ENCODE measurements around the gene RASSF3.
"Not testable (repeated sequence)": the region's sequence is repeated elsewhere in the genome, so short reads cannot be mapped to it uniquely, and the experiment has no call there.

Gene RASSF3

DNA sequence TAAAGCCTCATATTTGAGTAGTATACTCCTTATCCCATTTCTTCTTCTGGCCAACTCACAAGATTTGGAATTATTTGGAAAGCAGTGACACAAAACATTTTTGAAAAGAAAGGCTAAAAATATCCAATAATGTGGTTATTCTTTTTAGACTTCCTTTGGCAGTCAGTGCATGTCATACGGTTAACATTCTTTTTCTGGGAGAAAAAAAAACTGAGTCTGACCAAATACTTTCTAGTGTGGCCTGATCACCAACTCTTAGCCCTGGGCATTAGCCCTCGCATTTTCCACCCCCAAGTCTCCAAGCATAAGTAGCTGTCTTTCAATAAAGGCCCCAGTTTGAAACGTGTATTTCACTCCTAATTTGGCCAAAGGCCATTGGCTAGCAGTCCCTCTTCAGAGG lies 5.9 kb downstream of the RASSF3 start:
- H3K4me3 ChIP-seq (ENCODE audit: low read depth, low read length) = no peak overlapping the region
- ChIA-PET POLR2A (no interaction called here), CTCF (interaction anchor here (0.6 kb wide), 1 partner anchor 66 kb away, joined by 3 read pairs; no protein-coding TSS in a partner anchor)
- TF ChIP-seq, protein P1, sequence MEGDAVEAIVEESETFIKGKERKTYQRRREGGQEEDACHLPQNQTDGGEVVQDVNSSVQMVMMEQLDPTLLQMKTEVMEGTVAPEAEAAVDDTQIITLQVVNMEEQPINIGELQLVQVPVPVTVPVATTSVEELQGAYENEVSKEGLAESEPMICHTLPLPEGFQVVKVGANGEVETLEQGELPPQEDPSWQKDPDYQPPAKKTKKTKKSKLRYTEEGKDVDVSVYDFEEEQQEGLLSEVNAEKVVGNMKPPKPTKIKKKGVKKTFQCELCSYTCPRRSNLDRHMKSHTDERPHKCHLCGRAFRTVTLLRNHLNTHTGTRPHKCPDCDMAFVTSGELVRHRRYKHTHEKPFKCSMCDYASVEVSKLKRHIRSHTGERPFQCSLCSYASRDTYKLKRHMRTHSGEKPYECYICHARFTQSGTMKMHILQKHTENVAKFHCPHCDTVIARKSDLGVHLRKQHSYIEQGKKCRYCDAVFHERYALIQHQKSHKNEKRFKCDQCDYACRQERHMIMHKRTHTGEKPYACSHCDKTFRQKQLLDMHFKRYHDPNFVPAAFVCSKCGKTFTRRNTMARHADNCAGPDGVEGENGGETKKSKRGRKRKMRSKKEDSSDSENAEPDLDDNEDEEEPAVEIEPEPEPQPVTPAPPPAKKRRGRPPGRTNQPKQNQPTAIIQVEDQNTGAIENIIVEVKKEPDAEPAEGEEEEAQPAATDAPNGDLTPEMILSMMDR (IDR thresholded peaks at IDR 0.05; ENCODE audit: insufficient read depth, low read length, missing control alignments) = no peak
- no peak for DNase-seq (ENCODE audit: low read depth, low spot score)

GRCh38 chr12:64618953-64619590 lies 8.8 kb downstream of the RASSF3 start:
- TF ChIP-seq, protein P1 (IDR thresholded peaks at IDR 0.05; ENCODE audit: insufficient read depth, low read length, missing control alignments) = no peak
- no peak for DNase-seq (ENCODE audit: low read depth, low spot score)
- ChIA-PET CTCF (interaction anchor here (0.6 to 1.2 kb wide), 2 partner anchors 11 to 70 kb away, joined by 3 to 4 read pairs; no protein-coding TSS in a partner anchor), POLR2A (no interaction called here)
- no peak overlapping the region for H3K4me3 ChIP-seq (ENCODE audit: low read depth, low read length)

GRCh38 chr12:64621257-64621942 lies 11.1 kb downstream of the RASSF3 start:
- peak; percentile 74 for DNase-seq (ENCODE audit: low read depth, low spot score)
- TF ChIP-seq, protein P1 (IDR thresholded peaks at IDR 0.05; ENCODE audit: insufficient read depth, low read length, missing control alignments) = no peak
- no peak overlapping the region for H3K4me3 ChIP-seq (ENCODE audit: low read depth, low read length)
- POLR2A ChIA-PET = no interaction called here
- CTCF ChIA-PET = interaction anchor here (1.4 kb wide), 1 partner anchor 72 kb away, joined by 5 read pairs; no protein-coding TSS in a partner anchor

GRCh38 chr12:64624035-64624434 lies 13.7 kb downstream of the RASSF3 start:
- no peak for DNase-seq (ENCODE audit: low read depth, low spot score)
- POLR2A ChIA-PET = no interaction called here
- CTCF ChIA-PET = no interaction called here
- no peak overlapping the region for H3K4me3 ChIP-seq (ENCODE audit: low read depth, low read length)
- TF ChIP-seq, protein P1 (IDR thresholded peaks at IDR 0.05; ENCODE audit: insufficient read depth, low read length, missing control alignments) = no peak

- peak; percentile 67 for DNase-seq (ENCODE audit: low read depth, low spot score)
- peak overlapping the region; percentile 40 for H3K4me3 ChIP-seq (ENCODE audit: low read depth, low read length)
- POLR2A ChIA-PET = interaction anchor here (0.6 kb wide), 1 partner anchor 16 kb away, joined by 3 read pairs; no protein-coding TSS in a partner anchor
- TF ChIP-seq, protein P1 (IDR thresholded peaks at IDR 0.05; ENCODE audit: insufficient read depth, low read length, missing control alignments) = no peak
- CTCF ChIA-PET = interaction anchor here (0.8 to 2.3 kb wide), 3 partner anchors 71 to 76 kb away, joined by 3 to 9 read pairs (median 3); no protein-coding TSS in a partner anchor
Observed at GRCh38 chr12:64625243-64626077, 15.2 kb downstream of the RASSF3 start.

DNA sequence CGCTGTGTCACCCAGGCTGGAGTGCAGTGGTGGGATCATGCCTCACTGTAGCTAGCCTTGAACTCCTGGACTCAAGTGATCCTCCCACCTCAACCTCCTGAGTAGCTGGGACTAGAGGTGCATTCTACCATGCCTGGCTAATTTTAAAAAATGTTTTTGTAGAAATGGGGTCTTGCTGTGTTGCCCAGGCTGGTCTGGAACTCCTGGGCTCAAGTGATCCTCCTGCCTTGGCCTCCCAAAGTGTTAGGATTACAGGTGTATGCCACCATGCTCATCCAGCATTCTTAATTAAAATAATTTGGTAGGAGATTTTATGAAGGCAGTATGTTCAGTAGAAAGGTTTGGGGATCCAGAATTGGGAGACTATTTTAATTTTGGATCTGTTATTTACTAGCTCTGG lies 16.3 kb downstream of the RASSF3 start:
- ChIA-PET CTCF (interaction anchor here (1.5 to 2.3 kb wide), 2 partner anchors 17 to 71 kb away, joined by 4 to 9 read pairs; no protein-coding TSS in a partner anchor), POLR2A (interaction anchor here (0.6 kb wide), 1 partner anchor 43 kb away, joined by 3 read pairs; no protein-coding TSS in a partner anchor)
- H3K4me3 ChIP-seq (ENCODE audit: low read depth, low read length); DNase-seq (ENCODE audit: low read depth, low spot score): not testable (repeated sequence)

Data from AG04449 (cell line).